Measurements from ENCODE around the gene DIP2B.

Gene DIP2B

DNA sequence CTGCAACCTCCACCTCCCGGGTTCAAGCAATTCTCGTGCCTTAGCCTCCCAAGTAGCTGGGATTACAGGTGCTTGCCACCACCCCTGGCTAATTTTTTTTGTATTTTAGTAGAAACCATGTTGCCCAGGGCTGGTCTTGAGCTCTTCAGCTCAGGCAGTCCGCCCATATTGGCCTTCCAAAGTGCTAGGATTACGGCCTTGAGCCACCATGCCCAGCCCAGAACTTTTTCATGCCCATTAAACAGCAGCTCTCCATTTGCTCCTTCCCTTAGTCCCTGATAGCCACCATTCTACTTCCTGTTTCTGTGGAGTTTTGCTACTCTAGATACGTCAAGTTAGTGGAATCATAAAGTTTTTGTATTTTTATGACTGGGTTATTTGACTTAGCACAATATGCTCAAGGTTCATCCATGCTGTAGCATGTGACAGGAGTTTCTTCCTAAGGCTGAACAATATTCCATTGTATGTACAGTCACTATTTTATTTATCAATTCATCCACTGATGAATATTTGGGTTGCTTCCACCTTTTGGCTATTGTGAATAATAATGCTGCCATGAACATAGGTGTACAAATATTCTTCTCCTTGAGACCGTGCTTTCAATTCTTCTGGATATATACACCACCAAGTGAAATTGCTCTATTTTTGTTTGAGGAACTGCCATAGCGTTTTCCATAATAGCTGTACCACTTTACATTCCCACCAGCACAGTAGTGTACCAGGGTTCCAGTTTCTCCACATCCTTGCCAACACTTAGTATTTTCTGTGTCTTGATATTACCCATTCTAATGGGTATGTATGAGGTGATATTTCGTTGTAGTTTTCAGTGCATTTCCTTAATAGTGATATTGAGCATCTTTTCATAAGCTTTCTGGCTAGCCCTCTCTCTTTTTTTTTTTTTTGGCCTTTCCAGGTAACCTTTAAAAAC is 274.1 kb downstream of the DIP2B start:
- Mint-ChIP-seq H3K4me3 (no peak overlapping the region), H3K9me3 (peaks cover 24% of the 10 kb centered on the region), H3K27me3 (ENCODE audit: low read depth, poor library complexity) (no peaks in the 10 kb centered on the region), H3K27ac (no peak overlapping the region), H3K36me3 (ENCODE audit: low read depth) (peaks cover 47% of the 10 kb centered on the region), H3K4me1 (no peaks in the 10 kb centered on the region)
- DNase-seq, result no peak
- TF ChIP-seq, protein P1, sequence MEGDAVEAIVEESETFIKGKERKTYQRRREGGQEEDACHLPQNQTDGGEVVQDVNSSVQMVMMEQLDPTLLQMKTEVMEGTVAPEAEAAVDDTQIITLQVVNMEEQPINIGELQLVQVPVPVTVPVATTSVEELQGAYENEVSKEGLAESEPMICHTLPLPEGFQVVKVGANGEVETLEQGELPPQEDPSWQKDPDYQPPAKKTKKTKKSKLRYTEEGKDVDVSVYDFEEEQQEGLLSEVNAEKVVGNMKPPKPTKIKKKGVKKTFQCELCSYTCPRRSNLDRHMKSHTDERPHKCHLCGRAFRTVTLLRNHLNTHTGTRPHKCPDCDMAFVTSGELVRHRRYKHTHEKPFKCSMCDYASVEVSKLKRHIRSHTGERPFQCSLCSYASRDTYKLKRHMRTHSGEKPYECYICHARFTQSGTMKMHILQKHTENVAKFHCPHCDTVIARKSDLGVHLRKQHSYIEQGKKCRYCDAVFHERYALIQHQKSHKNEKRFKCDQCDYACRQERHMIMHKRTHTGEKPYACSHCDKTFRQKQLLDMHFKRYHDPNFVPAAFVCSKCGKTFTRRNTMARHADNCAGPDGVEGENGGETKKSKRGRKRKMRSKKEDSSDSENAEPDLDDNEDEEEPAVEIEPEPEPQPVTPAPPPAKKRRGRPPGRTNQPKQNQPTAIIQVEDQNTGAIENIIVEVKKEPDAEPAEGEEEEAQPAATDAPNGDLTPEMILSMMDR (IDR thresholded peaks at IDR 0.05), result no peak

DNA sequence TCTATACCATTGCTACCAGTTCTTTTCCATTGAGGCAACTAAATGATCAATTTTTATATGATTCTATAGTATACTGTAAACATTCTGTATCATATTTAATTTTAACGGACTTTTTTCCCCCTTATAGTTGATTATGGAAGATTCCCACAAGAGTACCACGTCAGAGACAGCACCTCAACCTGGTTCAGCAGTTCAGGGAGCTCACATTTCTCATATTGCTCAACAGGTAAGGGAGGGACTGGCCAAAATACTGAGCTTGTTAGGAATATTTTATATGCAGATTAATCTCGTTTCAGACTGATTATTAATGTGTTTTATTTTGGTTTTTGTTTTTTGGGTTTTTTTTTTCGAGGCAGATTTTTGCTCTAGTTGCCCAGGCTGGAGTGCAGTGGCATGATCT is 275.2 kb downstream of the DIP2B start:
- Mint-ChIP-seq H3K36me3 (ENCODE audit: low read depth) (peaks cover 54% of the 10 kb centered on the region), H3K4me3 (no peak overlapping the region), H3K9me3 (peaks cover 21% of the 10 kb centered on the region), H3K27ac (no peak overlapping the region), H3K4me1 (no peaks in the 10 kb centered on the region), H3K27me3 (ENCODE audit: low read depth, poor library complexity) (no peaks in the 10 kb centered on the region)
- TF ChIP-seq, protein P1 (IDR thresholded peaks at IDR 0.05), result no peak
- no peak for DNase-seq

DNA sequence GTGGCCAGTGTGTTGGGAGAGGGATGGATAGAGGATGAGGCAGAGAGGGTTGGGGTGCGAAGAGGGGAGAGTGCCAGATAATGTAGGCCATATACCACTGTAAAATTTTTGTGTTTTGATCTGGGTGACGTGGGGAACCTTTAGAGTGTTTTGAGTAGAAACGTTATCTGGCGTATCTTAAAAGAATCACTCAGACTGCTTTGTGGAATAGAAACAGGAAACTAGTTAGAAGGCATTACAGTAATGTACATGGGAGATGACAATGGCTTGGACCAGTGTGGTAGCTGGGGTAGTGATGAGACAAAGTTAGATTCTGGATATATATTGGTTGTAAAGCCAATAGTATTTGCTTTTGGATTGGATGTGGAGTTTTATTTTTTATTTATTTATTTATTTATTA is 279.7 kb downstream of the DIP2B start:
- peaks cover 21% of the 10 kb centered on the region for H3K9me3 Mint-ChIP-seq
- H3K27me3 Mint-ChIP-seq (ENCODE audit: low read depth, poor library complexity), result no peaks in the 10 kb centered on the region
- H3K4me1 Mint-ChIP-seq, result no peaks in the 10 kb centered on the region
- H3K27ac Mint-ChIP-seq, result no peak overlapping the region
- H3K4me3 Mint-ChIP-seq, result no peak overlapping the region
- peaks cover 69% of the 10 kb centered on the region for H3K36me3 Mint-ChIP-seq (ENCODE audit: low read depth)
- DNase-seq, result no peak
- TF ChIP-seq, protein P1 (IDR thresholded peaks at IDR 0.05), result no peak

DNA sequence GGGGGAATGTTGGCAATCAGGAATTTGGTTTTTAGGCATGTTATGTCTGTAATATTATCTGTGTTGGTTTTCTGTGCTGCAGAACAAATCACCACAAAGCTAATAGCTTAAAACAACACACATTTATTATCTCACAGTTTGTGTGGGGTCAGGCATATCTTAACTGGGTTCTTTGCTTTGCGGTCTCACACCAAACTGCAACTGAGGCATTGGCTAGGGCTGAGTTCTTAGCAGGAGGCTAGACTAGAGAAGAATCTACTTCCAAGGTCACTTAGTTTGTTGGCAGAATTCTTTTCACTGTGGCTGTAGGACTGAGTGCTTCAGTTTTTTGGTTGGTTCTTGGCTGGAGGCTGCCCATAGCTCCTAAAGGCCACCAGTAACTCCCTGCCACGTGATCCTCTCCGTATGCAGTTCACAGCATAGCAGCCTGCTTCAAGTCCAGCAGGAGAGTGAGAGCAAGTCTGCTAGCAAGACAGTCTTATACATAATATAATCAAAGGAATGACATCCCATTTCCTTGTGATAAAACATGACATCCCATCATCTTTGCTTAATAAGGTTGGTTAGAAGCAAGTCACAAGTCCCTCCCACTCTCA is 280.7 kb downstream of the DIP2B start:
- DNase-seq, result no peak
- Mint-ChIP-seq H3K27ac (no peak overlapping the region), H3K4me3 (no peak overlapping the region), H3K27me3 (ENCODE audit: low read depth, poor library complexity) (no peaks in the 10 kb centered on the region), H3K9me3 (peaks cover 20% of the 10 kb centered on the region), H3K4me1 (no peaks in the 10 kb centered on the region), H3K36me3 (ENCODE audit: low read depth) (peaks cover 63% of the 10 kb centered on the region)
- TF ChIP-seq, protein P1 (IDR thresholded peaks at IDR 0.05), result no peak

DNA sequence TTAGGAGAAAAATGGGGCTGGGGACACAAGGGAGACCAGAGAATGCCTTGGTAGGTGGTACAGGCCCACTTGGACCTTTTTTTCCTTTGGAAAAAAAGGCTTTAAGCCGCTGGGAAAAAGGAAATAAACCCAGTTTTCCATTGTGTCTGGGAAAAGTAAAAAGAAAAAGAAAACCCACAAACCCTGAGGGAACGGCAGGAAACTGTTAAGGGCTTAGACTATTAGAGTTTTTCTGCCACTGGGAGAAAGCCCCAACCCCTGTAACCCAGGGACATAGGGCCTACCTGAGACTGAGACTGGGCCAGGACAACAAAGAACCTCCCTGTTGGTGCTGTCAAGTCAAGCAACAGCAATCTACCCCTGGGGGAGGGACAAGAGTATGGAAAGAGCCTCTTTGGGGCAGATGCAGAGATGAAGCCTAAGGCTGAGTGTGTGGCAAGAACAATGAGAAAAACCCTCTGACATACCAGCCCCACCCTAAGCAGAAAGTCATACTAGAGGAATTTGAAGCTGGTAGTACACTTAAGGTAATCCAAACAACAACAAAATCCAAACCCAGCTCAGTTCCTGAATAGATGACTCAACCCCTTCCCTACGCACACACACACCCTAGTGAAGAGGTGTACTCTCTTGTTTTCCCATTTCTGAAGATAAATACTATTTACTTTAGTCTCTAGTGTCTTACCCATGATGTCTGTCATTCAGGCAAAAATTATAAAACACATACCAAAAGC is 281.9 kb downstream of the DIP2B start:
- Mint-ChIP-seq H3K4me3 (no peak overlapping the region), H3K36me3 (ENCODE audit: low read depth) (peaks cover 62% of the 10 kb centered on the region), H3K9me3 (peaks cover 20% of the 10 kb centered on the region), H3K27ac (no peak overlapping the region), H3K27me3 (ENCODE audit: low read depth, poor library complexity) (peaks cover 3% of the 10 kb centered on the region), H3K4me1 (no peaks in the 10 kb centered on the region)
- DNase-seq, result no peak
- TF ChIP-seq, protein P1 (IDR thresholded peaks at IDR 0.05), result no peak
